A549 treated with Hydrocortisone at 1 μM for 4 hours (cell line): ENCODE data around the gene PFN3. TPM values are rescaled to one million over a fixed set of nuclear protein-coding genes. Genes with fewer than 3 reads are reported as not detected.

Experiments used
- total RNA-seq: library from RNA; stranded (reverse); fragments of 200-300 nt; extraction: Qiagen RNA extraction; gene quantifications from 5 replicates; pipeline ENCODE4 v1.2.3, GENCODE V29; 2022

Gene PFN3, protein sequence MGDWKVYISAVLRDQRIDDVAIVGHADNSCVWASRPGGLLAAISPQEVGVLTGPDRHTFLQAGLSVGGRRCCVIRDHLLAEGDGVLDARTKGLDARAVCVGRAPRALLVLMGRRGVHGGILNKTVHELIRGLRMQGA
- not detected in 5 replicates for total RNA-seq

DNA sequence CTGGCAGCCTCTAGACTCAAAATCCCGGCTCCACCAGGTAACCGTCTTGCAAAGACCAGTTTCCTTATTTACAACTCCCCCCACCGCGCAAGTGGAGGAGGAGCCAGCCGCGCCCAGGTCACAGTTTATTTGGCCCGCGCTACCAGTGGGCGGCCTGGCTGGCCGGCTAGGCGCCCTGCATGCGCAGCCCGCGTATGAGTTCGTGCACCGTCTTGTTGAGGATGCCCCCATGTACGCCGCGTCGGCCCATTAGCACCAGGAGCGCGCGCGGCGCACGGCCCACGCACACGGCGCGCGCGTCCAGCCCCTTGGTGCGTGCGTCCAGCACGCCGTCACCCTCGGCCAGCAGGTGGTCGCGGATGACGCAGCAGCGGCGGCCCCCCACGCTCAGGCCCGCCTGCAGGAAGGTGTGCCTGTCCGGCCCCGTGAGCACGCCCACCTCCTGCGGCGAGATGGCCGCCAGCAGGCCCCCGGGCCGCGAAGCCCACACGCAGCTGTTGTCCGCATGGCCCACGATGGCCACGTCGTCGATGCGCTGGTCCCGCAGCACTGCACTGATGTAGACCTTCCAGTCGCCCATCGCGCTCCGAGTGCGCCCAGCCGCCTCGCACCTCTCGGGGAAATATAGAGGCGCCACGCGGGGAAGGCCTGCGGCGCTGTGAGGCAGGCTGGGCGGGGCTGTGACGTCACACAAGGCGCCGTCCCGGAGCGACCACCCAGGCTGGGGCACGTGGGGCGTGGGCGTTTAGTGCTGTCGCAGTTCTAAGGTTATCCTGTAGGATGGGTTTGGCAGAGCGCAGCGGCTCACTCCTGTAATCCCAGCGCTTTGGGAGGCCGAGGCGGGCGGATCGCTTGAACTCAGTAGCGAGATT is at the start of gene PFN3:
PFN3 (minus strand) TSS at position 665 of the 872 bp plus-strand sequence; CDS start at position 580, 85 bp downstream.

DNA sequence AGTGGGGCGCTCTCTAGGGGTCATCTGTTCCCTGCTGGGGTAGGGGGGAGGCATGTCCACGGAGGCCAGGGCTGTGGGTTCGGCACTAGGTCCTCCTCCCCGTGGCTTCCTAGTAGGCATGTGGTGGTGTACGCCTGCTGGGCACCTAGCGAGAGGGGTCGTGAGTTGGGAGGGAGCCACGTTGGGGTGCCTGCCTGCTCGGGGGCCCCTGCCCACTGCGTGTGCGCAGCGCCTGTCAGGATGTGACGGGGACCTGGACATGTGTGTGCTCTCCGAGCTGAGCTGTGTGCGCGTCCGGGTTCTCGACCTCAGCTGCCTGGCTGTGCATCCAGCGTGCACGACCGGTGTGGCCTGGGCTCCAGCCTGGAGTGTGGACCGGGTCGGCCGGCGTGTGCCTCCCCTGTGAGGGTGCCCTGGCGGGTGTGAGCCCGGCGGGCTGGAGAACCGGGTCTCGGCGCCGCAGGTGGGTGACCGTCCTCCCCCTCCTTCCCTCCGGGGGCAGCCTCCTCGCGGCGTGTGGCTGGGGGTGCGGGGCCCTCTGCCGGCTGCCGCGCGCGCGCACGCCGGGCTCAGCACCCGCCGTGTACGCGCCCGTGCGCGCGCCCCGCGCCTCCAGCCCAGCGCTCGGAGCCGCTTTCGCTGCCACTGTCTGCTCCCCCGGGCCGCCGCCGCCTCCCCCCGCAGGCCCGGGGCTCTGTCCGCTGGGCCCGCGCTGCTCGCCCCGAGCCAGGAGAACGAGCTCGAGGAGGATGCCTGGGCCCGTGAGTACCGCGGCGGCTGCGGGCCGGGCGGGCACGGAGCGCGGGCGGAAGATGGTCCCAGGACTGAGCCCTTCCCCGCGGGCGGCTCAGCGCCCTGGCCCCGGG is 46.0 kb upstream of the PFN3 start, which contains the start of gene PRR7:
PRR7 (plus strand) TSS at position 615 of the 866 bp plus-strand sequence. CDS start 8,254 bp downstream, outside the sequence.

DNA sequence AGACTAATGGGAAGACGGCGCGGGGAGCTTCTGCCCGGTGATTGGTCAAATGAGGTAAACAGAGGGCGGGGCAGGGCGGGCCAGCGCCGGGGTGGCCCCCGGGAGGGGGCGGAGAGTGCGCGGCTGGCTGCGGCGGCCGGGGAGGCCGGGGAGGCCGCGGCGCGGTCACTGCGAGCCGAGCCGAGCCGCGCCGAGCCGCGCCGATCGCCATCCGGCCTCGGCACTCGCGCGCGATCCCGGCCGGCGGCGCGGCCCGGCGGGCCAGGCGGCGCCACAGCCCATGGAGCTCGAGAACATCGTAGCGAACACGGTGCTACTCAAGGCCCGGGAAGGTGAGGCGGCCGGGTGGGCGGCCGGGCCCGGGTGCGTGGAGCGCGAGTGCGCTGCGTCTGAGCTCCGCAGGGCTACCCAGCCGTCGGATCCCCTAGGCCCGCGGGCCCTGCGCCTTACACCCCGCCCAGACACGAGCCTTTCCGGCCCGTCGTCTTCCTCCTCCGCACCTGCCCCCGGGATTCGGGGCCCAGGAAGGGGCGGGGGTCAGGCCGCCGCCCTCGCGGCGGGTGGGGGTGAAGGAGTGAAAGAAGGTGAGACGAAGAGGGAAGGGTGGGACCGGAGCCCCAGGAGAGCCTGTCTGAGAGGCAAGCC is 26.2 kb upstream of the PFN3 start, which contains the start of gene GRK6:
GRK6 (plus strand) TSS at position 111 of the 645 bp plus-strand sequence; CDS start at position 281, 170 bp downstream.

DNA sequence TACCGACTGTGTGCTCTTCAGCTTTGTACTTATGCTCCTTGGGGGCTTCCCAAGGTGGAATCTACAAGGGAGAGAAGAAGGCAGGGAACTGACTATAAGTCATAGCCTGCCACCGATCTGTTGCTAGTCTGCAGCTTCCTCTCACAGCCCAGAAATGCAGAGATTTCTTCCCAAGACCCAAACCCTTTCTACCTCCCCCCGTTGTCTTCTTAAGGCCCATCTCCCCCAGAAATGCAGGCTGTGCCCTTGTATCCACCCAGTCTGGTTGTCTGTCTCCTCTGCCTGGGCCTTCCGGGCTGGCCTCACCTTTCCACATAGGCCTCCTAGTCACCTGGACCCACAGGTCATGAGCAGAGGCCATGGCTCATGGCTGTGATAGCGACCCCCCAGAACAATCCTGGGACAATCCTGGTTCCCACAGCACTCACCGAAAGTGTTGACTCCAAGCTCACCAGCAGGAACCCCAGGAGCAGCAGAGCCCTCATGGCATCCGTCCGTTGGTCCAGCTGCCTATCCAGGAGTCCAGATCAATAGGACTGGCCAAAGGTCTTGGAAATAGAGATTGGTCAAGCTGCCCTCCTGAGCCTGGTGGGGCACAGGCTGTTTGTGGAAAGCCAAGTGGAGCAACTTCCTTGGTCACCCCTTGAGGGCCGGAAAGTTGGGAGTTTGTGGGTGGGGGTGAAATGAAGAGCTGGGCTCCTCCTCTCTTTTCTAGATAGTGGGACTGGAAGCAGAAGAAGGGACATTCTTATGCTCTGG is 8.8 kb upstream of the PFN3 start, which contains the start of gene F12:
F12 (minus strand) TSS at position 522 of the 759 bp plus-strand sequence; CDS start at position 485, 37 bp downstream.

DNA sequence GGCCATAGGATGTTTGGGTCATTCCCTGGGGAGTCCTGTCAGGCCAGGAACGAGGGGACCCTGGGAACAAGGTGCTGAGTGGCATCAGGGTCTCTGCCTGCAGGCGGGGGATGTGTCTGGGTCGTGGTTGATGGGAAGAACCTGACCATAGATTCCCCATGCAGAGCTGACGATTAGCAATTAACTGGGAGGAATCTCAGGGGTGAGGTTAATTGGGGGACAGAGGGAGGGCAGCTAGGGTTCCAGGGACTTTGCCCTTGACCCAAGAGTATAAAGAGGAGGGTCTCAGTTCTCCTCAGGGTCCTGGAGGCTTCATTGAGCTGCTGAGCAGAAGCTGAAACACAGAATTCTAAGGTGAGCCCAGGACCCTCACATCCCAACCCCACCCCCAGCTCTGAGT is 16.3 kb downstream of the PFN3 start, which contains the start of gene SLC34A1:
SLC34A1 (plus strand) TSS at position 301 of the 400 bp plus-strand sequence. CDS start 1,308 bp downstream, outside the sequence.

DNA sequence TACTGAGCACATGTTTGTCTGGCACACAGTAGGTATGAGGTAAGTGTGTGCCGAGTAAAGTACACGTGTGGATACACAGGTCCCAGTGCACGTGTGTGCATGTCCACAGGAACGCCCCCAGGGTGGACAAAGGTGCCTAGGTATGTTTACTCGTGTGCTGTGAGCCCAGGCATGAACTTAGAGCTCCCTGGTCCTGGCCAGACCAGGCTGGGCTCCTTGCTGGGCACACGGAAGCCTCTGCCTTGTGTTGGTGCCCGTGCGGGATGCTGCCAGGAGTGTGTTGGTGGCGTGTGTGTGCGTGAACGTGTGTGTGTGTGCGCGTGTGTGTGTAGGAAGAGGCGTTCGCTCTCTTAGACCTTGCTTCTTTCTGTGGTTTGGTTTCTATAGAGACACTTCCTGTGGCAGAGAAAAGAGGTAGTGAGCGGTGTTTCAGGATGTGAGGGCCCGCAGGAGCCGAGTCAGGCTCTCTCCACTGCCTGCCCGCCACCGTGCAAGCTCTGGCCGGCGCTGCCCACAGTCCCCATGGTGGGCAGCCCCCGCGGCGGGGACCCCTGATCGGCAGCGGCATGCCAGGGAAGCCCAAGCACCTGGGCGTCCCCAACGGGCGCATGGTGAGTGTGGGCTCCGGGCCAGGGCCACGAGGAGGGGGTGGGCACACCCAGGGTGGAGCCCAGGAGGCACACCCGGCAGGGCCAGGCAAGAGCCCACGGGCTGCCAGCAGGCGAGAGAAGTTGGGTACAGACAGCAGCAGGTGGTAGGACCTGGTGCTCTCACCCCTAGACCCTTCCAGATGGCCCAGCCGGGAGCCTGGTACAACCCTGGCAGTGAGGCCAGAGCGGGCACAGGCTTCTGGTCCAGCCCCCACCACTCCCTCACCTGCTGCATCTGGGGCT is 42.8 kb downstream of the PFN3 start, which contains the start of gene RGS14:
RGS14 (plus strand) TSS at position 466 of the 893 bp plus-strand sequence; CDS start at position 567, 101 bp downstream.

DNA sequence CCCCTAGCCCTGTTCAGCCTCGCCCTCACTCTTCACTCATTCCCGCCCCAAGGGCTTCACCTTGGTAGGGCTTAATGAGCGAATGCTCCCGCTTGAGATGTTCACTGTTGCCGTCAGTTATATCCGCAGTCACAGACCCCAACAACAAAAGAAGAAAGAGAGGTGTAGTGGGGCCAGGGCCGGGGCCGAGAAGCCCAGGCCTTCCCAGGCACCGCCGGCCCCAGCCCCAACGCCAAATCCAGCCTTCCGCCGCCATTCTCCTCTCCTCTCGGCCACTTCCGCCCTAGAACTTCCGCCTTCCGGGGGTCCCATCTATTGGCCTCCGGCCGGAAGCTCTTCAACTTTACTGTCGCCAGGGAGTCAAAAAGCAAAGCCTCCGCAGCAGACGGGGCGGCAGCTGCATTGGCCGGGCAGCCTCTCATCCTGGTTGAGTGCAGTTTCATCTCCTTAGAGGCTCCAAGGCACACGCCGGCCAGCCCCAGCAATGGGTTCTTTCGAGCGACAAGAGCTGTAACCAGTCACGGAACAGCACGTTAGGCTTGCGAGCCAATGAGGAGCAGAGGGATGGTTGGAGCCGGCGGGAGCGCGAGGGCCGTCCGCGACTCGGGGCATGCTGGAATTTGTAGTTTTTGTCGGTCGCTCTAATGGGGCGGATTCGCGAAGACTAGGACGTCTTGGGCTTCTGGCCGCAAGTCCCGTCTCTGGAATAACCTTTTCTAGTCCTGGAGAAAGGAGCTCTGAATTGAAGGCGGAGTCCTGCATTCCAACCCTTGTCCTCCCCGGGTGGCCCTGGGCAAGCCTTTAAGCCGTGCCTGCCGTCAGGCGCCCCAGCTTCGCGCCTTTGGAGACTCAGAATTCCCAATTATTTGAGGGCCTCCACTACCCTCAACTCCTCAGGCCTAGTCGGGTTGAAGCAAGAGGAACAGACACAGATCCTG is 48.8 kb downstream of the PFN3 start, which contains the start of gene LMAN2:
LMAN2 (minus strand) TSS at position 277 of the 938 bp plus-strand sequence; CDS start at position 256, 21 bp downstream.

Other genes starting within 250 kb of the PFN3 start
- 20.6 to 25.3 TPM (median 24.0 TPM) in 5 replicates for gene RAB24, start 96.9 kb downstream of the PFN3 start, total RNA-seq
- 270 to 377 TPM (median 369 TPM) in 5 replicates for gene PRELID1, start 96.9 kb downstream of the PFN3 start, total RNA-seq
- gene MXD3, start 88.8 kb downstream of the PFN3 start, total RNA-seq: 11.9 to 20.1 TPM (median 18.7 TPM) in 5 replicates
- gene LMAN2, start 49.0 kb downstream of the PFN3 start, total RNA-seq: 185 to 298 TPM (median 190 TPM) in 5 replicates
- gene RGS14, start 42.7 kb downstream of the PFN3 start, total RNA-seq: 3.0 to 5.8 TPM (median 5.6 TPM) in 5 replicates
- not detected in 5 replicates for gene SLC34A1, start 16.2 kb downstream of the PFN3 start, total RNA-seq
- gene F12, start 8.9 kb upstream of the PFN3 start, total RNA-seq: 14.2 to 24.1 TPM (median 22.1 TPM) in 5 replicates
- gene GRK6, start 26.0 kb upstream of the PFN3 start, total RNA-seq: 23.1 to 27.6 TPM (median 26.2 TPM) in 5 replicates
- 11.3 to 32.8 TPM (median 30.9 TPM) in 5 replicates for gene PRR7, start 46.2 kb upstream of the PFN3 start, total RNA-seq
- 54.3 to 70.9 TPM (median 65.2 TPM) in 5 replicates for gene DBN1, start 73.0 kb upstream of the PFN3 start, total RNA-seq
- gene PDLIM7, start 96.9 kb upstream of the PFN3 start, total RNA-seq: 68.0 to 88.6 TPM (median 79.2 TPM) in 5 replicates
- gene DOK3, start 109.2 kb upstream of the PFN3 start, total RNA-seq: 2.7 to 6.1 TPM (median 3.8 TPM) in 5 replicates
- gene DDX41, start 116.3 kb upstream of the PFN3 start, total RNA-seq: 95.4 to 135 TPM (median 109 TPM) in 5 replicates
- gene FAM193B, start 153.9 kb upstream of the PFN3 start, total RNA-seq: 19.3 to 27.3 TPM (median 25.0 TPM) in 5 replicates
- 275 to 289 TPM (median 280 TPM) in 5 replicates for gene TMED9, start 191.5 kb upstream of the PFN3 start, total RNA-seq
- 21.3 to 27.7 TPM (median 26.5 TPM) in 5 replicates for gene B4GALT7, start 199.5 kb upstream of the PFN3 start, total RNA-seq